Sigmoid colon (tissue), 7 donors: ENCODE results near the gene IL1RN. TPM values are rescaled to one million over a fixed set of nuclear protein-coding genes. Genes with fewer than 3 reads are reported as not detected.
A peak's percentile ranks its signal among the peaks of the same experiment; 100 is the strongest.

Experiments
- DNase-seq: peaks from one replicate; pipeline ENCODE4 v3.0.0-alpha.2; 2019
- H3K27ac ChIP-seq, 4 donors: fragments of 200-600 bp; sonication (generic); one replicate each; pipeline ENCODE4 v1.5.1; 2016 to 2019; ENCODE audit warnings: mild to moderate bottlenecking in 1 of 4
- H3K27me3 ChIP-seq, 3 donors: fragments of 200-600 bp; sonication (generic); one replicate each; pipeline ENCODE4 v1.5.1; 2019; ENCODE audit warnings: mild to moderate bottlenecking in 1 of 3
- H3K36me3 ChIP-seq, 4 donors: fragments of 200-600 bp; sonication (generic); one replicate each; pipeline ENCODE4 v1.5.1; 2016 to 2019
- H3K4me1 ChIP-seq, 4 donors: fragments of 200-600 bp; sonication (generic); one replicate each; pipeline ENCODE4 v1.5.1; 2017 to 2019
- H3K4me3 ChIP-seq, 4 donors: fragments of 200-600 bp; sonication (generic); one replicate each; pipeline ENCODE4 v1.5.1; 2017 to 2019; ENCODE audit warnings: mild to moderate bottlenecking in 2 of 4, moderate library complexity in 1 of 4
- H3K9me3 ChIP-seq, 4 donors: fragments of 200-600 bp in 3 of 4; sonication (generic) in 3 of 4; one replicate each; pipeline versions ENCODE4 v1.5.1 to v1.6.1; 2013 to 2019
- EP300 ChIP-seq, 4 donors: sonication (generic); formaldehyde crosslinking; IDR thresholded peaks; one replicate each; pipeline ENCODE4 v1.6.1; 2017; ENCODE audit warnings: antibody characterized with exemption in 4 of 4
- POLR2A ChIP-seq, 2 donors: fragments of 450-650 bp; IDR thresholded peaks; one replicate each; pipeline ENCODE4 v1.6.1; 2016; ENCODE audit warnings: antibody characterized with exemption in 2 of 2, mild to moderate bottlenecking in 2 of 2, moderate library complexity in 2 of 2
- POLR2AphosphoS5 ChIP-seq, 4 donors: sonication (generic); formaldehyde crosslinking; IDR thresholded peaks; one replicate each; pipeline ENCODE4 v1.6.1; 2017; ENCODE audit warnings: antibody characterized with exemption in 4 of 4
- WGBS, 2 donors: extraction: QIAGEN DNeasy Blood & Tissue Kit; methylation state at CpG; one replicate each; pipeline ENCODE4 v1.1.7; 2013; 5-methylcytosine and 5-hydroxymethylcytosine counted together
- intact Hi-C: fragments of 100-400 bp; cut with DNase I; formaldehyde crosslinking; loops from one replicate; pipeline ENCODE4 v1.15.1; 2023
- polyA plus RNA-seq, 3 donors: library from polyadenylated mRNA; stranded (reverse); fragments of 200-250 nt; gene quantifications; one replicate each; pipeline ENCODE4 v1.2.3, GENCODE V29; 2013
- total RNA-seq, 4 donors: library from RNA; depleted of rRNA; stranded (reverse); fragments of >200 nt; gene quantifications; one replicate each; pipeline ENCODE4 v1.1.0, GENCODE V29; 2016
- TF ChIP-seq, protein P1 (sequence below), 4 experiments: fragments of 450-650 bp in 3 of 4; fragments of 200-600 bp in 1 of 4; IDR thresholded peaks; one replicate each; pipeline ENCODE4 v1.5.1; 2016 to 2019; ENCODE audit warnings: antibody characterized with exemption in 4 of 4, mild to moderate bottlenecking in 3 of 4, moderate library complexity in 2 of 4
- donor health status: healthy with polysubstance abuse.
- donor health status: Bipolar disorder and iron deficiency.
- donor health status: healthy.

Gene IL1RN
- total and polyA plus RNA-seq, 7 donors: 0.55 to 19.9 (median 6.6) TPM; not detected in 2

DNA sequence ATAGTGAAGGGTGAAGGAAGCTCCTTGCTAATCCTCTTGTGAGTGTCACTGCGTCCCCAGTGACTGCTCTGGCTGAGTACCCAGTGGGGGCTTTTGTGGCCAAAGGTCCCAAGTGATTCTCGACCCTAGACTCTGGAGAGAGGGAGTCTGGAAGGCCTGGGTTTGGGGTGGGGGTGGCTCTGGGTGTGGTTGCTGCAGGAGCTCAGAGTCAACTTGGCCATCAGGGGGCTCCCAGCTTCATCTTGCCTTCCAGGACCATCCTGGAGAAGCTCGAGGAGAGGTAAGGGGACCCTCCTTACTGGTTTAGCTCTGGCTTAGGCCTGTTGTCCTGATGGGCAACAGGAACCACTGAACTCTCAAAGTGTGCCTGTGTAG is 47.0 kb downstream of the IL1RN start:
- Histone ChIP-seq H3K36me3 (no peaks in the 10 kb centered on the region), H3K9me3 (no peaks in the 10 kb centered on the region), H3K4me3 (peak overlapping the region in 3 of 4 donors; percentile 2 to 32 (median 19)), H3K4me1 (no peaks in the 10 kb centered on the region), H3K27me3 (no peaks in the 10 kb centered on the region), H3K27ac (peak overlapping the region in 2 of 4 donors; percentile 20 to 31)
- 40 to 85% methylated on average over 3 of the region's 3 CpGs for WGBS, 2 donors
- TF ChIP-seq POLR2A (IDR thresholded peaks at IDR 0.05): no peak
- TF ChIP-seq, protein P1, sequence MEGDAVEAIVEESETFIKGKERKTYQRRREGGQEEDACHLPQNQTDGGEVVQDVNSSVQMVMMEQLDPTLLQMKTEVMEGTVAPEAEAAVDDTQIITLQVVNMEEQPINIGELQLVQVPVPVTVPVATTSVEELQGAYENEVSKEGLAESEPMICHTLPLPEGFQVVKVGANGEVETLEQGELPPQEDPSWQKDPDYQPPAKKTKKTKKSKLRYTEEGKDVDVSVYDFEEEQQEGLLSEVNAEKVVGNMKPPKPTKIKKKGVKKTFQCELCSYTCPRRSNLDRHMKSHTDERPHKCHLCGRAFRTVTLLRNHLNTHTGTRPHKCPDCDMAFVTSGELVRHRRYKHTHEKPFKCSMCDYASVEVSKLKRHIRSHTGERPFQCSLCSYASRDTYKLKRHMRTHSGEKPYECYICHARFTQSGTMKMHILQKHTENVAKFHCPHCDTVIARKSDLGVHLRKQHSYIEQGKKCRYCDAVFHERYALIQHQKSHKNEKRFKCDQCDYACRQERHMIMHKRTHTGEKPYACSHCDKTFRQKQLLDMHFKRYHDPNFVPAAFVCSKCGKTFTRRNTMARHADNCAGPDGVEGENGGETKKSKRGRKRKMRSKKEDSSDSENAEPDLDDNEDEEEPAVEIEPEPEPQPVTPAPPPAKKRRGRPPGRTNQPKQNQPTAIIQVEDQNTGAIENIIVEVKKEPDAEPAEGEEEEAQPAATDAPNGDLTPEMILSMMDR (IDR thresholded peaks at IDR 0.05): no peak
- TF ChIP-seq POLR2AphosphoS5 (IDR thresholded peaks at IDR 0.05): no peak
- no peak for TF ChIP-seq EP300 (IDR thresholded peaks at IDR 0.05)
- DNase-seq: no peak
- intact Hi-C loops: no loop called here

DNA sequence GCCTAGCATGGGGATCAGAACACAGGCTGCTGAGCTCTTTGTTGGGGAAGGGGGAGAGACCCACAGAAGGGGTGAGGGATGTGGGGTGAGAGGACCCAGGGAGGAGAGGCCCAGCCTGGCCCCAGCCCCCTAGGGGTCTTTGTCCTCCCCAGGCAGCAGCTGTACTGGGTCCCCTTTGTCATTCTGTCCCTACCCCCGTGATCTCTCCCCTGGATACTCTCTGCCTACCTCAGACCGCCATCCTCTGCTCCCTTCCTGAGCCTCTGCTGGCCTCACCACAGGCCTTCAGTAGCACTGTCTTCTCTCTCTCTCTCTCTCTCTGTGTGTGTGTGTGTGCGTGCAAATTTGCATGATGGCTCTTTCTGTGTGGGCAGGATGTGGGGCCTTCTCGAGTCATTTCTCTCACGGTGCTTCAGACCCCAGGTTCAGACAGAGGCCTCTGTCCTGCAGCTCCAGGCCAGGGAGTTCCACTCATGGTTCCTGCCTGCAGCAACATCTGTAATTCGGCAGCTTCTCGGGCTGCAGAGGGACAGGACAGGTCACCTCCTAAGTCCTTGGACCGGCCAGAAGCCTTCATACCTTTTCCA is 47.7 kb downstream of the IL1RN start:
- no peak for DNase-seq
- 49 to 78% methylated on average over 8 of the region's 8 CpGs for WGBS, 2 donors
- Histone ChIP-seq H3K4me3 (no peak overlapping the region), H3K9me3 (no peaks in the 10 kb centered on the region), H3K27me3 (no peaks in the 10 kb centered on the region), H3K27ac (no peak overlapping the region), H3K36me3 (no peaks in the 10 kb centered on the region), H3K4me1 (no peaks in the 10 kb centered on the region)
- TF ChIP-seq POLR2A (IDR thresholded peaks at IDR 0.05): no peak
- intact Hi-C loops: no loop called here

DNA sequence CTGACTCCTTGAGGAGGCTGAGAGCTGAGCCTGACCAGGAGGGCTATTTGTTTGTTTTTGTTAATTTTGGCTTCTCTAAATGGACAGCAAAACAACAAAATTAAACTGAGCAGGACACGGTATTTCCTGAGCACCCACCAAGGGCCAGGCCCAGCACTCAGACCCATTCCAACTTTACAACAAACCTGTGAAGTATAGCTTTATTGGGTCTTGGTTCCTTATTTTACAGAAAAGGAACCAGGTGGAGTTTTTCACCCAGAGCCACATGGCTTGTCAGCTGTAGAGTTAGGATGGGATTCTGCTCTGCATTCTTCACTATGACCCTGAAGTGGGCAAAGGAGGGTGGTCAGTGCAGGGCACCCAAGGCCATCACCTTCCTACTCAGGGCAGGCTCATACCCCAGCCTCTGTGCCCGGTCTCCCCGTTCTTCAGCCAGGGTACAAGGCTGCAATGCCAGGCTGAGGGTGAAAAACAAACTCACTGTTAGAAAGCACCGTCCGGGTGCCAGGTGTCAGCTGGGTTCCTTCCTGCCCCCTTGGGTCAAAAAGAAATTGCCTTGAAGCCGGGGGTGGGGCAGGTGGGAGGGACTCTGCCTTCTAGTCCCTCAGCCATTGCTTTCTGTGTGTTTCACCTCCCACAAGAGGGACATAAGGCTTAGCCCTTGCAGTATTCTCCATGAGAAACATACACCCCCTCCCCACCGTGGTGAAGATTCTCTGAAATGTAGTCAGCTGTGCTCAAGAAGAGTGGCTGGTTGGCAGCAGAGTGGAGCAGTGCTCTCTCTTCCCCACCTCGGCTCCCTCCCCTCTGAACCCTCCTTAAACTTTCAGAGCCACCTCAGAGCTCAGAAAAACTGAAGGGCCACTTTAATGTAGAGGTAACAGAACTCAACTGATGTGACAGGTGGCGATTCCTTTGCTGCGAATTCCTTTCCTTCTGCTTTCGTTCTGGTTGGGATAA is 48.6 kb downstream of the IL1RN start:
- Histone ChIP-seq H3K4me3 (no peak overlapping the region), H3K27me3 (no peaks in the 10 kb centered on the region), H3K4me1 (no peaks in the 10 kb centered on the region), H3K36me3 (no peaks in the 10 kb centered on the region), H3K9me3 (no peaks in the 10 kb centered on the region), H3K27ac (no peak overlapping the region)
- 40 to 54% methylated on average over 11 of the region's 11 CpGs for WGBS, 2 donors
- TF ChIP-seq POLR2AphosphoS5 (IDR thresholded peaks at IDR 0.05): no peak
- TF ChIP-seq, protein P1 (IDR thresholded peaks at IDR 0.05): no peak
- TF ChIP-seq POLR2A (IDR thresholded peaks at IDR 0.05): no peak
- no peak for TF ChIP-seq EP300 (IDR thresholded peaks at IDR 0.05)
- intact Hi-C loops: no loop called here
- DNase-seq: no peak

DNA sequence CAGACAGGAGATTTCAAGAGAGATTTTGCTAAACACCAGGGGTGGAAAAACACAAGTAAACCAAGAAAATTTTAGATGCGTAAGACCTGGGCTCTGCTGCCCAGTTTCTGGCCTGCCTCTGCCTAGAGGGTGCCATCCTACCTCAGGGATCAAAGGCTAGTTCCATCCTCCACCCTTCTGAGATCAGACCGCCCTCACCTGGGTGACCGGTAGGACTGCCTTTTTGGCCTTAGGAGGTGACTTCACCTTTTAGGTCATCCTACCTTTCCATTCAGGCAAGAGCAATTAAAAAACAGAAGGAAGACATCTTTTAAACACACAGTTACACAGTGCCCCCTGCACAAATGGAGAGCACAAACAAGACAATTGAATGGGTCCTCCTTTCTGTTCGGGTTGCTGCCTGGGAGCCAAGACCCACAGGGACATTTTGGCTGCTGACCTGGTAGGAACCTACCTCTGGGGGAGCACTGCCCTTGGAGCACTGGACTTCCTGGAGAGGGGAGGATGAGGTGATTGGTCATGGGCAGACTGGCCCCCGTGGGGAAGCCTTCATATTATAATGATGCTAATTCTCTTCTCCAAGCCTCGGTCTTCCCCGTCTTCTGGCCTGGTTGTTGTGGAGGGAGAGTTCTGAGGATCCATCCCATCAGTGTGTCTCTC is 49.4 kb downstream of the IL1RN start:
- intact Hi-C loops: no loop called here
- Histone ChIP-seq H3K9me3 (no peaks in the 10 kb centered on the region), H3K4me3 (no peak overlapping the region), H3K36me3 (no peaks in the 10 kb centered on the region), H3K27ac (no peak overlapping the region), H3K27me3 (no peaks in the 10 kb centered on the region), H3K4me1 (no peaks in the 10 kb centered on the region)
- DNase-seq: no peak
- TF ChIP-seq, protein P1 (IDR thresholded peaks at IDR 0.05): no peak
- TF ChIP-seq POLR2AphosphoS5 (IDR thresholded peaks at IDR 0.05): no peak
- TF ChIP-seq POLR2A (IDR thresholded peaks at IDR 0.05): no peak
- no peak for TF ChIP-seq EP300 (IDR thresholded peaks at IDR 0.05)
- WGBS, 2 donors: 91 to 92% methylated on average over 7 of the region's 7 CpGs
